GM06990 (cell line): ENCODE measurements around the gene EFNB2.
A peak's percentile ranks its signal among the peaks of the same experiment; 100 is the strongest.

Experiments used
- DNase-seq: peaks from one replicate; pipeline ENCODE4 v3.0.0-alpha.2; 2011; ENCODE audit not compliant: insufficient read length; ENCODE audit errors: extremely low read depth
- H3K27me3 ChIP-seq: replicated peaks from 2 replicates; pipeline ENCODE4 v1.6.0; 2011; ENCODE audit warnings: low read length; ENCODE audit not compliant: control insufficient read depth, insufficient read depth
- H3K36me3 ChIP-seq: 2 replicates; pipeline ENCODE4 v1.5.1; 2011; ENCODE audit warnings: low read length; ENCODE audit not compliant: control insufficient read depth, insufficient read depth
- H3K4me3 ChIP-seq: replicated peaks from 2 replicates; pipeline ENCODE4 v1.5.1; 2011; ENCODE audit warnings: low read depth, mild to moderate bottlenecking, control low read depth, low read length
- CTCF ChIP-seq: IDR thresholded peaks from 2 replicates; pipeline ENCODE4 v1.5.1; 2011; ENCODE audit warnings: low read length, control low read depth, mild to moderate bottlenecking, inconsistent platforms; ENCODE audit not compliant: insufficient read depth, poor library complexity, severe bottlenecking

Gene EFNB2

GRCh38 chr13:106472621-106473020 is 62.8 kb downstream of the EFNB2 start:
- Histone ChIP-seq H3K4me3 (no peak overlapping the region), H3K36me3 (no peaks in the 10 kb centered on the region), H3K27me3 (no peaks in the 10 kb centered on the region; the same call in 1 of the 2 replicates)
- no peak for TF ChIP-seq CTCF
- no peak for DNase-seq

- Histone ChIP-seq H3K4me3 (no peak overlapping the region), H3K27me3 (no peaks in the 10 kb centered on the region; the same call in 1 of the 2 replicates), H3K36me3 (no peaks in the 10 kb centered on the region)
- DNase-seq = peak; percentile 22
- no peak for TF ChIP-seq CTCF
Measured at GRCh38 chr13:106471957-106472543, 63.4 kb downstream of the EFNB2 start.

- H3K27me3 ChIP-seq = no peaks in the 10 kb centered on the region; the same call in 1 of the 2 replicates
- no peak for DNase-seq
- no peaks in the 10 kb centered on the region for H3K36me3 ChIP-seq
- TF ChIP-seq CTCF = no peak
- H3K4me3 ChIP-seq = no peak overlapping the region
Measured at GRCh38 chr13:106470576-106470975, 64.9 kb downstream of the EFNB2 start.

GRCh38 chr13:106468744-106469590 is 66.5 kb downstream of the EFNB2 start:
- Histone ChIP-seq H3K4me3 (no peak overlapping the region), H3K27me3 (no peaks in the 10 kb centered on the region; the same call in 1 of the 2 replicates), H3K36me3 (no peaks in the 10 kb centered on the region)
- DNase-seq = no peak
- no peak for TF ChIP-seq CTCF

- no peaks in the 10 kb centered on the region; the same call in 1 of the 2 replicates for H3K27me3 ChIP-seq
- H3K4me3 ChIP-seq = no peak overlapping the region
- TF ChIP-seq CTCF = no peak
- H3K36me3 ChIP-seq = no peaks in the 10 kb centered on the region
- no peak for DNase-seq
Measured at GRCh38 chr13:106468207-106468606, 67.3 kb downstream of the EFNB2 start.
